Upper lobe of left lung (tissue), 6 donors: Measurements from ENCODE around the gene SARDH. TPM values are rescaled to one million over a fixed set of nuclear protein-coding genes. Genes with fewer than 3 reads are reported as not detected.

Source experiments
- ATAC-seq, 2 donors: fragments of 200-7000 bp; cut with Tn5 transposase; one replicate each; pipeline ENCODE4 v1.9.1; 2022; ENCODE audit warnings: mild to moderate bottlenecking in 2 of 2, moderate library complexity in 2 of 2; ENCODE audit not compliant: low FRiP score in 2 of 2
- DNase-seq, 2 donors: peaks; one replicate each; pipeline ENCODE4 v3.0.0-alpha.2; 2019 to 2020
- H3K27ac ChIP-seq, 4 donors: fragments of 200-600 bp; sonication (generic); one replicate each; pipeline ENCODE4 v1.5.1; 2016 to 2019
- H3K27me3 ChIP-seq, 4 donors: fragments of 200-600 bp; sonication (generic); one replicate each; pipeline ENCODE4 v1.5.1; 2017 to 2019
- H3K36me3 ChIP-seq, 4 donors: fragments of 200-600 bp; sonication (generic); one replicate each; pipeline ENCODE4 v1.5.1; 2016 to 2019
- H3K4me1 ChIP-seq, 4 donors: fragments of 200-600 bp; sonication (generic); one replicate each; pipeline ENCODE4 v1.5.1; 2018 to 2019
- H3K4me3 ChIP-seq, 4 donors: fragments of 200-600 bp; sonication (generic); one replicate each; pipeline ENCODE4 v1.5.1; 2017 to 2019; ENCODE audit warnings: mild to moderate bottlenecking in 2 of 4, moderate library complexity in 1 of 4
- H3K9me3 ChIP-seq, 4 donors: fragments of 200-600 bp; sonication (generic); one replicate each; pipeline ENCODE4 v1.5.1; 2018 to 2019
- EP300 ChIP-seq, 4 donors: sonication (generic); formaldehyde crosslinking; IDR thresholded peaks; one replicate each; pipeline ENCODE4 v1.5.1; 2017; ENCODE audit warnings: antibody characterized with exemption in 4 of 4, control low read depth in 2 of 4
- POLR2A ChIP-seq, 4 donors: fragments of 450-650 bp; IDR thresholded peaks; one replicate each; pipeline ENCODE4 v1.5.1; 2016 to 2017; ENCODE audit warnings: antibody characterized with exemption in 4 of 4, mild to moderate bottlenecking in 2 of 4
- POLR2AphosphoS5 ChIP-seq, 2 donors: sonication (generic); formaldehyde crosslinking; IDR thresholded peaks; one replicate each; pipeline ENCODE4 v1.5.1; 2017; ENCODE audit warnings: antibody characterized with exemption in 2 of 2
- WGBS, 2 donors: methylation state at CpG; one replicate each; pipeline ENCODE4 v1.1.5; 2017 to 2018; 5-methylcytosine and 5-hydroxymethylcytosine counted together
- total RNA-seq, 6 donors: library from RNA; depleted of rRNA in 4 of 6; stranded (reverse); fragments of >200 nt in 4 of 6; gene quantifications; one replicate each; pipeline versions ENCODE4 v1.1.0 to v1.2.1, GENCODE V29; 2016 to 2021
- TF ChIP-seq, protein P1 (sequence below), 6 experiments: fragments of 450-650 bp in 4 of 6; fragments of 200-600 bp in 2 of 6; sonication (generic) in 2 of 6; IDR thresholded peaks; one replicate each; pipeline ENCODE4 v1.5.1; 2016 to 2019; ENCODE audit warnings: antibody characterized with exemption in 6 of 6
- donor health status: DM: no; HTN: no; CAD: no; lungs with moderate emphysema.
- donor health status: DM: no; HTN: yes; CAD: no; lungs with severe emphysema.

The SARDH gene
- total RNA-seq, 6 donors from 2014 or later, result 0.79 to 37.7 (median 4.2) TPM

DNA sequence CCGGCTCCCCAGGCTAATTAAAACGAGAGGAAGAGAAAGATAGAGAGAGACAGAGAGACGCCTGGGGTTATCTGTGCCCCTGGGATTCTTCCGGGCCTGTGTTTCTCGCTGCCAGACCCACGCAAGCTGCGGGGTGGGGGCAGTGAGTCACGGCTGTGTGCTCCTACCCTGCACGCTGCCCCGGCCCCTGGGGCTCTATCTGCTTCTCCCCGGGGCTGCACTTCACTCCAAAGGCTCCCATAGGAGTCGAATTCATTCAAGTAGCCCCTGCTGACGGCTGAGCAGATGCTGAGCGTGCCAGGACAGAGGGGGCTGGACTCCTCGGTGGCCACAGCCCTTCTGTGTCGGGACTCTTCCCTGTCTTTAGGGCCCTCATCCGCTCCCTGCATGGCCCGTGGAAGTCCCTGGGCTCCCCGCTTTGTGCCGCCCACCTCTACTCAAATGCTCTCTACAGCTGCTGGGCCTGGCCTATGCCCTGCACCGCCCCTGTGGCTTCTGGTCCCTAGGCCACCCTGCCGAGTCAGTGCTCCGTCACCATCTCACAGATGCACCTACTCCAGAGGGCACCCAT is 22.8 kb downstream of the SARDH start:
- no peak for ATAC-seq
- no peak for TF ChIP-seq EP300 (IDR thresholded peaks at IDR 0.05)
- no peak for TF ChIP-seq POLR2A (IDR thresholded peaks at IDR 0.05)
- TF ChIP-seq, protein P1, sequence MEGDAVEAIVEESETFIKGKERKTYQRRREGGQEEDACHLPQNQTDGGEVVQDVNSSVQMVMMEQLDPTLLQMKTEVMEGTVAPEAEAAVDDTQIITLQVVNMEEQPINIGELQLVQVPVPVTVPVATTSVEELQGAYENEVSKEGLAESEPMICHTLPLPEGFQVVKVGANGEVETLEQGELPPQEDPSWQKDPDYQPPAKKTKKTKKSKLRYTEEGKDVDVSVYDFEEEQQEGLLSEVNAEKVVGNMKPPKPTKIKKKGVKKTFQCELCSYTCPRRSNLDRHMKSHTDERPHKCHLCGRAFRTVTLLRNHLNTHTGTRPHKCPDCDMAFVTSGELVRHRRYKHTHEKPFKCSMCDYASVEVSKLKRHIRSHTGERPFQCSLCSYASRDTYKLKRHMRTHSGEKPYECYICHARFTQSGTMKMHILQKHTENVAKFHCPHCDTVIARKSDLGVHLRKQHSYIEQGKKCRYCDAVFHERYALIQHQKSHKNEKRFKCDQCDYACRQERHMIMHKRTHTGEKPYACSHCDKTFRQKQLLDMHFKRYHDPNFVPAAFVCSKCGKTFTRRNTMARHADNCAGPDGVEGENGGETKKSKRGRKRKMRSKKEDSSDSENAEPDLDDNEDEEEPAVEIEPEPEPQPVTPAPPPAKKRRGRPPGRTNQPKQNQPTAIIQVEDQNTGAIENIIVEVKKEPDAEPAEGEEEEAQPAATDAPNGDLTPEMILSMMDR (IDR thresholded peaks at IDR 0.05), result no peak
- TF ChIP-seq POLR2AphosphoS5 (IDR thresholded peaks at IDR 0.05), result no peak
- Histone ChIP-seq H3K4me3 (no peak overlapping the region), H3K27me3 (no peaks in the 10 kb centered on the region), H3K9me3 (no peaks in the 10 kb centered on the region), H3K4me1 (peaks cover 4 to 23% (median 9%) of the 10 kb centered on the region in 4 donors), H3K27ac (peak overlapping the region in 2 of 4 donors; percentile 17 to 73), H3K36me3 (no peaks in the 10 kb centered on the region)
- WGBS, 2 donors, result 74 to 76% methylated on average over 22 to 23 of the region's 23 CpGs
- peak in 1 of 2 donors; percentile 69 for DNase-seq

DNA sequence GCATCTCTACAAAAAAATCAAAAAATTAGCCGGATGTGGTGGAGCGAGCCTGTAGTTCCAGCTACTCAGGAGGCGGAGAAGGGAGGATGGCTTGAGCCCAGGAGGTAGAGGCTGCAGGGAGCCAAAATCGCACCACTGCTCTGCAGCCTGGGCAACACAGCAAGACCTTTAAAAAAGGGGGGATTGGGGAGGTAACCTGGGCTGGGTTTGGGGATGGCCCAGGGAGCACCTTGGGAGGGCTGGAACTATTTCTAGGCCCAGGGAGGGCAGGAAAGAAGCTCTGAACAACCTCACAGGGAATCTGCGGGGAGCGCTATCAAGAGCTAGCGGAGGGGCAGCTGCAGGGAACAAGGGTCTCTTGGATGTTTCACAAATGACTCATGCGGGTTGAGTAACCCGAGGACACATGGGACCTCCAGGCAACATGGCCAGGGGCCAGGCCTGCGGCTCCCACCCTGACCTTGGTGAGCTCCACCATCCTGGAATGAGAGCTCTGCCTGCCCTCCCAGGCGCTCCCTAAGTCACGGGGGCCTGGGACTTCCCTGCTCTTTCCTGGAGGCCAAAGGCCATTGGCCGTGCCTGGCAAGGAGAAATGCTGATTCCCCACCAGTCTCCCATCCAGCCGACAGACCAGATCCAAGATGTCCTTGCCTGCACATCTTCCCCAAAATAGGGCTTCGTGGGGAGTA is 23.4 kb downstream of the SARDH start:
- DNase-seq (peak in 1 of 2 donors; percentile 84), ATAC-seq (no peak)
- Histone ChIP-seq H3K4me3 (no peak overlapping the region), H3K4me1 (peaks cover 4 to 23% (median 9%) of the 10 kb centered on the region in 4 donors), H3K36me3 (no peaks in the 10 kb centered on the region), H3K27ac (peak overlapping the region in 2 of 4 donors; percentile 17 to 73), H3K9me3 (no peaks in the 10 kb centered on the region), H3K27me3 (no peaks in the 10 kb centered on the region)
- 75 to 89% methylated on average over 12 to 15 of the region's 15 CpGs for WGBS, 2 donors
- TF ChIP-seq, protein P1 (IDR thresholded peaks at IDR 0.05), result no peak
- TF ChIP-seq EP300 (IDR thresholded peaks at IDR 0.05), result peak in 1 of 4 donors; percentile 6
- TF ChIP-seq POLR2A (IDR thresholded peaks at IDR 0.05), result no peak
- peak; percentile 35 to 42 for TF ChIP-seq POLR2AphosphoS5 (IDR thresholded peaks at IDR 0.05)

DNA sequence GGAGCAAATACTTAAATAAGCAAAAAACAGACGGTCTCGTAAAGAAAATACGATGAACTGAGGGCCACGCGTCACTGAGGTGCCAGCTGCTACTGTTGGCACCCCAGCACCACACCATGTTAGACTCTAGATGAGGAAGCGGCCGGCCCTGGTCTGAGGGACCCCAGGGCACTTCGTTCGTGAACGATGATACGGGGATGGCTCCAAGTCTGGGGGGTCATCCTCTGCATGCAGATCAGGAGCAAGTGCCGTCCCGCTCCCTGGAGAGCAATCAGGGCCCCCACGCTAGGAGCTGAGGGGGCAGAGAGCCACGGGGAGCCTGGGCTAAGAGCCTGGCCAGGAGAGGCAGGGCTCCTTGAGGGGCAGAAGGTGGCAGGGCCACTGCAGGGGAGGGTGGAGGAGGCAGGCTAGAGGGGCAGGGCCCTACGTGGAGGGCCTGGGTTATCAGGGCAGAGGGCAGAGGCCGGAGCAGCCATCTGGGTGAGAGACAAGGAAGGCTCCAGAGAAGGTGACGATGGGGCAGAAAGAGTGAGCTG is 24.1 kb downstream of the SARDH start:
- H3K9me3 ChIP-seq, result no peaks in the 10 kb centered on the region
- H3K4me3 ChIP-seq, result no peak overlapping the region
- TF ChIP-seq POLR2AphosphoS5 (IDR thresholded peaks at IDR 0.05) (no peak), POLR2A (IDR thresholded peaks at IDR 0.05) (no peak), EP300 (IDR thresholded peaks at IDR 0.05) (no peak)
- TF ChIP-seq, protein P1 (IDR thresholded peaks at IDR 0.05), result no peak
- ATAC-seq (no peak), DNase-seq (peak in 1 of 2 donors; percentile 52)
- peaks cover 4 to 23% (median 9%) of the 10 kb centered on the region in 4 donors for H3K4me1 ChIP-seq
- no peaks in the 10 kb centered on the region for H3K36me3 ChIP-seq
- WGBS, 2 donors, result 87 to 89% methylated on average over 18 of the region's 18 CpGs
- H3K27ac ChIP-seq, result peak overlapping the region in 1 of 4 donors; percentile 73
- H3K27me3 ChIP-seq, result no peaks in the 10 kb centered on the region

DNA sequence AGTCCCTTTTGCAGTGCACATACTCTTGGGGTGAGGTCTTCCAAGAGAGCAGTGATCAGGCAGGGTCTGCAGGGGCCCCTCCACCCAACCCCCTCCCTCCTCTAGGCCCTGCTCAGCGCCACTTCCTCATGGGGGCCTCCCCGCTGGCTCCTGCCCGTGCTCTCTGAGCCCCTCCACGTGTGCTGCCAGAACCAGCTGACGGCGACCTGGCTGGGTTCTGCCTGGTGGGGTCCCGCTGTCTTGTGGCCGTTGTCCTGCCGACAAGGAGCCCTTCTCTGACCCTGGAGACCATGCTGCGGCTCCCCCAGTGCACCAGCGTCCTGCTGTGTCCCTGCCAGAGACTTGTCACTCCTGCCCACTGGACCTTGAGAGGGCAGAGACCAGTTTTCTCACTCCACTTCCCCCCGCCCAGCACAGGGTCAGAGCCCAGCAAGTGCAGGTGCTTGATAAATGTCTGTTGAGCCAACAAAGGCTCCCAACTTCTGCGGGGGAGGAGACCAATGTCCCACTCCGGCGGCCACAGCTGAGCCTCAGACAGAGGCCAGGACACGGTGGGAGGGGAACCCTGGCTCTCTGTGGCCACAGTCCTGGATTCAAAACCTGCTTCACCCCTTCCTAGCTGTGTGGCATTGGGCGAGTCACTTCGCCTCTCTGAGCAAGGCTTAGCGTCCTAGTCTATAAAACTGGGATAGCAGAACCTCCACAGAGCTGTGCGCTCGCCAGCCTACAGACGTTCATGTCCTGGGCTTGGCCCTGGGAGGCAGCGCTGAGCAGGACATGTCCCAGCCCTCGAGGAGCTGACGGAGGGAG is 24.8 kb downstream of the SARDH start:
- H3K36me3 ChIP-seq, result no peaks in the 10 kb centered on the region
- DNase-seq (peak in 1 of 2 donors; percentile 54), ATAC-seq (no peak)
- 68 to 82% methylated on average over 14 to 25 of the region's 25 CpGs for WGBS, 2 donors
- no peaks in the 10 kb centered on the region for H3K27me3 ChIP-seq
- H3K9me3 ChIP-seq, result no peaks in the 10 kb centered on the region
- no peak for TF ChIP-seq POLR2AphosphoS5 (IDR thresholded peaks at IDR 0.05)
- TF ChIP-seq, protein P1 (IDR thresholded peaks at IDR 0.05), result no peak
- TF ChIP-seq POLR2A (IDR thresholded peaks at IDR 0.05), result no peak
- TF ChIP-seq EP300 (IDR thresholded peaks at IDR 0.05), result no peak
- peak overlapping the region in 1 of 4 donors; percentile 73 for H3K27ac ChIP-seq
- no peak overlapping the region for H3K4me3 ChIP-seq
- peaks cover 4 to 23% (median 9%) of the 10 kb centered on the region in 4 donors for H3K4me1 ChIP-seq
